H9 (cell line): ENCODE measurements around the gene PRODH. TPM values are rescaled to one million over a fixed set of nuclear protein-coding genes. Genes with fewer than 3 reads are reported as not detected.

Experiments used
- DNase-seq: peaks from one replicate; pipeline ENCODE4 v3.0.0-alpha.2; 2017
- H2AFZ ChIP-seq: one replicate; pipeline ENCODE4 v1.6.1; 2013; ENCODE audit warnings: mild to moderate bottlenecking, low read length, control low read depth, moderate library complexity
- H2AK5ac ChIP-seq: 2 replicates; pipeline ENCODE4 v1.6.1; 2013; ENCODE audit warnings: low read length, control low read depth, mixed read lengths; ENCODE audit not compliant: insufficient read length
- H2BK120ac ChIP-seq: one replicate; pipeline ENCODE4 v1.6.1; 2013; ENCODE audit warnings: low read depth, mild to moderate bottlenecking, low read length, control low read depth, inconsistent platforms; ENCODE audit not compliant: poor library complexity, severe bottlenecking
- H2BK12ac ChIP-seq: 2 replicates; pipeline ENCODE4 v1.6.1; 2013; ENCODE audit warnings: low read length, control low read depth, mixed read lengths, low read depth; ENCODE audit not compliant: insufficient read length
- H2BK15ac ChIP-seq: 2 replicates; pipeline ENCODE4 v1.6.1; 2013; ENCODE audit warnings: low read depth, low read length, control low read depth
- H2BK20ac ChIP-seq: one replicate; pipeline ENCODE4 v1.6.1; 2013; ENCODE audit warnings: low read depth, mild to moderate bottlenecking, low read length, control low read depth, inconsistent platforms; ENCODE audit not compliant: poor library complexity, severe bottlenecking
- H2BK5ac ChIP-seq: 2 replicates; pipeline ENCODE4 v1.6.1; 2013; ENCODE audit warnings: low read length, control low read depth, mixed read lengths; ENCODE audit not compliant: insufficient read length
- H3K14ac ChIP-seq: 2 replicates; pipeline ENCODE4 v1.6.1; 2013; ENCODE audit warnings: low read length, control low read depth; ENCODE audit not compliant: insufficient read depth
- H3K18ac ChIP-seq: 2 replicates; pipeline ENCODE4 v1.6.1; 2013; ENCODE audit warnings: low read depth, mild to moderate bottlenecking, mixed read lengths, low read length, control low read depth; ENCODE audit not compliant: insufficient read length
- H3K23ac ChIP-seq: 2 replicates; pipeline ENCODE4 v1.6.1; 2013; ENCODE audit warnings: low read length, control low read depth, mixed read lengths, low read depth; ENCODE audit not compliant: insufficient read length
- H3K23me2 ChIP-seq: 2 replicates; pipeline ENCODE4 v1.6.1; 2013; ENCODE audit warnings: low read depth, mild to moderate bottlenecking, mixed read lengths, low read length, control low read depth; ENCODE audit not compliant: insufficient read length, poor library complexity, severe bottlenecking
- H3K27ac ChIP-seq: 2 replicates; pipeline ENCODE4 v1.5.1; 2013; ENCODE audit warnings: low read length, control low read depth, mixed read lengths, low read depth; ENCODE audit not compliant: insufficient read length
- H3K27me3 ChIP-seq: 2 replicates; pipeline ENCODE4 v1.6.1; 2013; ENCODE audit warnings: low read length, control low read depth, inconsistent platforms; ENCODE audit not compliant: insufficient read depth
- H3K4ac ChIP-seq: 2 replicates; pipeline ENCODE4 v1.6.1; 2013; ENCODE audit warnings: low read depth, mild to moderate bottlenecking, control low read depth, inconsistent platforms, low read length, moderate library complexity
- H3K4me1 ChIP-seq: 2 replicates; pipeline ENCODE4 v1.6.1; 2013; ENCODE audit warnings: low read length, control low read depth, inconsistent platforms; ENCODE audit not compliant: insufficient read depth
- H3K4me2 ChIP-seq: 2 replicates; pipeline ENCODE4 v1.6.1; 2013; ENCODE audit warnings: low read length, control low read depth, mixed read lengths; ENCODE audit not compliant: insufficient read length, insufficient read depth
- H3K56ac ChIP-seq: 2 replicates; pipeline ENCODE4 v1.6.1; 2013; ENCODE audit warnings: low read depth, mild to moderate bottlenecking, mixed read lengths, low read length, control low read depth; ENCODE audit not compliant: insufficient read length
- H3K79me1 ChIP-seq: 2 replicates; pipeline ENCODE4 v1.6.1; 2013; ENCODE audit warnings: low read depth, mild to moderate bottlenecking, moderate library complexity, low read length, control low read depth, inconsistent platforms; ENCODE audit not compliant: insufficient read depth, poor library complexity, severe bottlenecking
- H3K79me2 ChIP-seq: 2 replicates; pipeline ENCODE4 v1.6.1; 2013; ENCODE audit warnings: low read length, control low read depth, inconsistent platforms; ENCODE audit not compliant: insufficient read depth
- H3K9ac ChIP-seq: 2 replicates; pipeline ENCODE4 v1.6.1; 2013; ENCODE audit warnings: low read length, control low read depth, mixed read lengths; ENCODE audit not compliant: insufficient read length; ENCODE audit errors: extremely low read depth
- H3K9me3 ChIP-seq: one replicate; pipeline ENCODE4 v1.6.1; 2013; ENCODE audit warnings: low read depth, low read length, inconsistent platforms; ENCODE audit not compliant: control insufficient read depth
- H3T11ph ChIP-seq: one replicate; pipeline ENCODE4 v1.6.1; 2013; ENCODE audit warnings: mild to moderate bottlenecking, low read length, control low read depth, inconsistent platforms
- H4K20me1 ChIP-seq: one replicate; pipeline ENCODE4 v1.6.1; 2013; ENCODE audit not compliant: control insufficient read depth, insufficient read length, insufficient read depth
- H4K5ac ChIP-seq: 2 replicates; pipeline ENCODE4 v1.6.1; 2013; ENCODE audit warnings: low read depth, mild to moderate bottlenecking, mixed read lengths, low read length, control low read depth; ENCODE audit not compliant: insufficient read length
- H4K8ac ChIP-seq: replicated peaks from 2 replicates; pipeline ENCODE4 v1.6.1; 2013; ENCODE audit warnings: low read length, control low read depth, mixed read lengths, low read depth; ENCODE audit not compliant: insufficient read length
- H4K91ac ChIP-seq: 2 replicates; pipeline ENCODE4 v1.6.1; 2013; ENCODE audit warnings: low read depth, mild to moderate bottlenecking, moderate library complexity, mixed read lengths, low read length, control low read depth; ENCODE audit not compliant: insufficient read length
- H3K27ac Mint-ChIP-seq, 3 experiments: 2 replicates in 2 of 3; 3 replicates in 1 of 3; pipeline ENCODE4 v1.8.0; 2020 to 2021; ENCODE audit warnings: mixed read lengths in 3 of 3, mild to moderate bottlenecking in 1 of 3, moderate library complexity in 1 of 3
- H3K27me3 Mint-ChIP-seq: 2 replicates; pipeline ENCODE4 v1.8.0; 2021; ENCODE audit warnings: low read depth, mild to moderate bottlenecking, moderate library complexity, mixed read lengths
- H3K36me3 Mint-ChIP-seq, 3 experiments: 2 replicates in 2 of 3; 3 replicates in 1 of 3; pipeline ENCODE4 v1.8.0; 2020 to 2021; ENCODE audit warnings: low read depth in 3 of 3, mixed read lengths in 3 of 3; ENCODE audit not compliant: insufficient read depth in 1 of 3
- H3K4me1 Mint-ChIP-seq, 2 experiments: 2 replicates each; pipeline ENCODE4 v1.8.0; 2020; ENCODE audit warnings: mixed read lengths in 2 of 2
- H3K4me3 Mint-ChIP-seq, 2 experiments: 2 replicates in 1 of 2; 3 replicates in 1 of 2; pipeline ENCODE4 v1.8.0; 2020 to 2021; ENCODE audit warnings: mild to moderate bottlenecking in 2 of 2, mixed read lengths in 2 of 2, moderate library complexity in 1 of 2
- H3K9me3 Mint-ChIP-seq, 2 experiments: 2 replicates in 1 of 2; 3 replicates in 1 of 2; pipeline ENCODE4 v1.8.0; 2020; ENCODE audit warnings: mild to moderate bottlenecking in 2 of 2, mixed read lengths in 2 of 2, moderate library complexity in 1 of 2
- CTCF ChIP-seq: fragments of 200-600 bp; sonication (generic); conservative IDR thresholded peaks from 3 replicates; pipeline ENCODE4 v1.8.0; 2021; ENCODE audit warnings: antibody characterized with exemption, mild to moderate bottlenecking
- WGBS: extraction: QIAGEN DNeasy Blood & Tissue Kit; methylation state at CpG from one replicate; pipeline ENCODE4 v1.1.7; 2013; ENCODE audit warnings: missing lambda C conversion rate, low lambda C conversion rate, mixed read lengths; ENCODE audit not compliant: insufficient read length; ENCODE audit errors: extremely low coverage; 5-methylcytosine and 5-hydroxymethylcytosine counted together
- total RNA-seq: library from RNA; stranded (reverse); gene quantifications from 2 replicates; pipeline ENCODE4 v1.2.1, GENCODE V29; 2021

Gene PRODH
- total RNA-seq, 1 experiment from 2014 or later = 51.2 TPM

DNA sequence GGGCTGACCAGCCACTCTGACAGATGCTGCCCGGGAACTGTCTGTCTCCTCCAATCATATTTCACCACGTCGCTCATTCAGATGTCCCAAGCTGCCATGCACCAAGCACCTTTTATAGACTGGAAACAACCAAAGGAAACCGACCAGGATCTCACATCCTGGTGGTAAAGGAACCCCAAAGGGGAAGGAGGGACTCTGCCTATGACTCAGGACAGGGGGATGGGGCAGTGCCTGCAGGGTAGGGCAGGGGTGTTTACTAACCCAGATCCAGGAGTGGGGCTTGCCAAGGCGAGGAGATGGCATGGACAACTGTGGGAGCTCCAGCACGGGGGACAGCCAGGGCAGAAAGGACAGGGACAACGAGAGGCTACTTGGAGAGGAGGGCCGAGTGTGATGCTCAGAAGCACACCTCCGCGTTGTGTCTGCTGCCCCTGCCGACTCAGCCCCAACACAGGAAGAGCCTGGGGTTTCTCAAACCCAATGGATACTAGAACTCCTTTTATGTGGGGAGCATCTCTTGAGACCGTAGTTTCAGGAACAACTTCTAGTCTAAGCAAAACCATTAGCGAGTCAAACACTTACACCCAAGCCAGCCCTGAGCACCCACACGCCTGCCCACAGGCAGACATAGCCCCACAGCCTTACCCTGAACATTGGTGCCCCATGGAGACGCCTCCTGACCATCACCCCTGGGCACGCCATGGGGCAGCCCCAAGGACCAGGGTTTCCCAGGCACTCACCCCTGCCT lies 4.0 kb downstream of the PRODH start:
- Mint-ChIP-seq H3K27ac (no peak overlapping the region), H3K4me1 (no peaks in the 10 kb centered on the region), H3K27me3 (no peaks in the 10 kb centered on the region), H3K4me3 (no peak overlapping the region), H3K36me3 (no peaks in the 10 kb centered on the region), H3K9me3 (no peaks in the 10 kb centered on the region)
- Histone ChIP-seq H3K9ac (no peak overlapping the region), H3K79me2 (no peaks in the 10 kb centered on the region), H3K27me3 (no peaks in the 10 kb centered on the region), H3K14ac (no peak overlapping the region), H4K20me1 (no peaks in the 10 kb centered on the region), H3K23ac (no peak overlapping the region), H2BK120ac (no peak overlapping the region), H2BK20ac (no peak overlapping the region), H3K18ac (no peak overlapping the region), H3T11ph (no peak overlapping the region), H4K5ac (no peak overlapping the region), H2AFZ (no peak overlapping the region), H3K4me2 (no peak overlapping the region), H3K4ac (no peak overlapping the region), H2BK5ac (no peak overlapping the region), H2BK15ac (no peak overlapping the region), H3K79me1 (no peaks in the 10 kb centered on the region), H2BK12ac (no peak overlapping the region), H3K56ac (no peak overlapping the region), H3K27ac (no peak overlapping the region), H2AK5ac (no peak overlapping the region), H3K4me1 (no peaks in the 10 kb centered on the region), H4K91ac (no peak overlapping the region), H3K23me2 (no peaks in the 10 kb centered on the region), H4K8ac (no peak overlapping the region), H3K9me3 (no peaks in the 10 kb centered on the region)
- no peak for DNase-seq
- WGBS = no CpG with 5 or more reads among the region's 16 CpGs
- TF ChIP-seq CTCF = no peak
